Measurements from ENCODE around the gene NANS.
"Not testable (repeated sequence)": the region's sequence is repeated elsewhere in the genome, so short reads cannot be mapped to it uniquely, and the experiment has no call there.

Gene NANS

GRCh38 chr9:98105006-98105405 lies 48.5 kb downstream of the NANS start:
- no peak for DNase-seq

- no peak for DNase-seq
Measured at GRCh38 chr9:98107926-98108325, 51.4 kb downstream of the NANS start.

- DNase-seq: no peak
Measured at GRCh38 chr9:98108531-98109031, 52.0 kb downstream of the NANS start.

- DNase-seq: no peak
Measured at GRCh38 chr9:98109052-98109451, 52.5 kb downstream of the NANS start.

GRCh38 chr9:98117097-98117496 lies 60.6 kb downstream of the NANS start:
- not testable (repeated sequence) for DNase-seq

- DNase-seq: peak; percentile 19
Measured at GRCh38 chr9:98117984-98118639, 61.6 kb downstream of the NANS start.

GRCh38 chr9:98118640-98119601 lies 62.4 kb downstream of the NANS start, which contains the start of gene TRIM14:
TRIM14 (minus strand) TSS chr9:98119222; CDS start chr9:98119188, 34 bp downstream.
- DNase-seq: peak; percentile 52

- no peak for DNase-seq
Measured at GRCh38 chr9:98120476-98120875, 63.9 kb downstream of the NANS start.

- no peak for DNase-seq
Measured at GRCh38 chr9:98121058-98121457, 64.5 kb downstream of the NANS start.

- DNase-seq: not testable (repeated sequence)
Measured at GRCh38 chr9:98124091-98124490, 67.6 kb downstream of the NANS start.

- DNase-seq: no peak
Measured at GRCh38 chr9:98124637-98125426, 68.3 kb downstream of the NANS start.

GRCh38 chr9:98127226-98127625 lies 70.7 kb downstream of the NANS start:
- no peak for DNase-seq

- DNase-seq: no peak
Measured at GRCh38 chr9:98128316-98128715, 71.8 kb downstream of the NANS start.

GRCh38 chr9:98129451-98129881 lies 72.9 kb downstream of the NANS start:
- no peak for DNase-seq

GRCh38 chr9:98130060-98130459 lies 73.5 kb downstream of the NANS start:
- DNase-seq: not testable (repeated sequence)

- DNase-seq: no peak
Measured at GRCh38 chr9:98130576-98131228, 74.2 kb downstream of the NANS start.

GRCh38 chr9:98132158-98132557 lies 75.6 kb downstream of the NANS start:
- no peak for DNase-seq

Data from stimulated activated naive CD4-positive, alpha-beta T cell treated with Interleukin-2 at 50 U/mL for 16 hours (primary cell).